DMS 273 (cell line): ENCODE data around the gene DPM2.

ENCODE experiments used
- DNase-seq: peaks from one replicate; lab custom pipeline; 2025; ENCODE audit not compliant: unreplicated experiment; lab: John Stamatoyannopoulos, UW

Gene DPM2

DNA sequence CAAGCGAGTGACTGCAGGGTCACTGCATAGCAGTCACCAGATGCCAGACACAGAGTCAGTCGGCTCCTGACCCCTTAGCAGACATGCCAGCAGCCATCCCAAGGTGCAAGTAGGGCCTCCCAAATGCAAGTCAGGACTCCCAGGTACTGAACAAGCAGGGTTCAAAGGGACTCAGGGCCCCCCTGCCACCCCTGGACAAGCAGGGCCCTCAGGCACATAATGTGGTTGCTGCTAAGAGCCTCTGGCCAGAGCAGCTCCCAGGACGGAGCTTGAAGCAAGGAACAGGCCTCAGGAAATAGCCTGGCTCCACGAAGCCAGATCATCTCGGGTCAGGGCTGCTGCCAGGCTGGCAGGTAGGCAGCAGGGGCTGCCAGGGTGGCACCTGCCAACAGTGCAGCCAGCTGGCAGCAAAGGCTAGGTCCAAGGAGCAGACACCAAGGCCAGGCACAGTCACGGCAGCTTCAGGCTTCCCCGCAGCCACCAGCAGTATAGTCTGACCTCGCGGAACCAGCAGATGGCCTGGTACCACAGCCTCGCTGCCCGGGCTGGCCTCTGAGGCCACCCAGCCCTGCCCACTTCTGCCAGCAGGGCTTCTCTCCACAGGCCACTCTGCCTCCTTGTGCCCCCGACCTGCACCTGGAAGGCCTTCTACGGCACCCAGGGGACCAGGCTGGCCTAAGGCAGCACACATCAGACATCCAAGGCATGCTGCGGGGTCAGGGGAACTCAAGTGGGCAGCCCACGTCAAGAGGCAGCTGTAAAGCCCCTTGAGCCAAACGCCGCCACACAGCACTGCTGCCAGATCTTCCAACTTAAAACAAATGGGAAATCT lies 35.7 kb upstream of the DPM2 start:
- peak; percentile 50 for DNase-seq

DNA sequence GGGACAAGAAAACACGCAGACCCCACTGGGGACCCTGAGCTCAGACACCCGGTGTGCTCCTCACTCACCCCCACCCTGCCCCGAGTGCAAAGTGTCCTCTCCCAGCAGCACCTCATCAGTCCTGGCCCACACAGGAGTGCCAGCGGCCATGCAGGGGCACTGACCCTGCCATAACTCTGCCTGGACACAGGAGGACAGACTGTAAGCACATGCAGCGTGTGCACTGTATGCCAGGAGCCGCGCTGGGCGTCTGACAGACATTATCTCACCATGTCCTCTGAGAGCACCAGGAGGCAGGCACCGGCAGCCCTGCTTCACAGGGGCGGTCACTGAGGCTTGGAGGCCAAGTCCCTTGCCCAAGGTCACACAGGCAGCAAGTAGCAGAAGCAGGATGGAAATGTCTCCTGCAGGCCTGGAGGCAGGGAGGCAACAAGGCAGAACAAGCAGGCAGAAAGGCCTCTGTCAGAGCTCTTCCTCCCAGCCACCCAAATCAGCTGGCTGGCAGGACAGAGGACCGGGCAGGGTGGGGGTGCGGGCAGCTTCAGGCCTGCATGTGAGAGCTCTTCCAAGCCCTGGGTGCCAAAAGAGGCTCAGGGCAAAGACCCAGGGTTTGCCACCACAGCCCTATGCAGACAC lies 34.7 kb upstream of the DPM2 start:
- no peak for DNase-seq

DNA sequence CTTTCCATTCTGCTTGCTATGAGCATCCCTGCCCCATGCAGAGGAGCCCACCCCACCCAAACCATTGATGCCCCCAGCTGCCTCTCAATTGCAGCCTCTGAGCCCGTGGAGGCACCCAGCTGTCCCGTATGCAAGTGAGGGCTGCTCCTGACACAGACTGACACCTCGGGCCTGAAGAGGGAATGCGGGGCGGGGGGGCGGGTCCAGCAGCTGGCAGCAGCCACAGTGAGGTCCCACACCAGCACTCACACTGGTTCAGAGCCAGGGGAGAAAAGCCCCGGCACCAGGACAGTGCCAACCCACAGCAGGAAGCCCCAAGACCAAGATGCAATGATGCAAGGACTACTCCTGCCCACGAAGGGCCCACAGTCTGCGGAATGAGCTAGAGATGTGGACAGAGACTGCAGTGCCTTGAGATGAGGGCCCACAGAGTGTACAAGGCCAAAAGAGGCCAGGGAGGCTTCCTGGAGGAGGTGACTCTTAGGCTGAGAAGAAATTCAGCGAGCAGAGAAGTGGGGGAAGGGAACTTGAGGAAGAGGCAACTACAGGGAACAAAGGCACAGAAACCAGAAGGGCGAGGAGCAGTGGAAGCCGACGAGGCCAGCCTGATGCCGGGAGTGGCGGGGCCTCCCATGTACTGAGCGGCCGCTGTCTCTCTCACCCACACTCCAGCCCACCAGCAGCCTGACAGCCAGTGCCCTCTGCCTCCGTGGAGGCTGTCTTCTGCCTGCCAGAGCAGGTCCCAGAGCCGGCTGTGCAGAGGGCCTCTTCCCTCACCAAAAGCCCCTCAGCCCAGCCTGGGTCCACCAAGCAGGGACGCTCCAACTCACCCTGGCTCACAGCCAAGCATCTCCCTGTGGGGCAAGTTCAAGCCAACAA lies 33.9 kb upstream of the DPM2 start:
- peak; percentile 69 for DNase-seq

DNA sequence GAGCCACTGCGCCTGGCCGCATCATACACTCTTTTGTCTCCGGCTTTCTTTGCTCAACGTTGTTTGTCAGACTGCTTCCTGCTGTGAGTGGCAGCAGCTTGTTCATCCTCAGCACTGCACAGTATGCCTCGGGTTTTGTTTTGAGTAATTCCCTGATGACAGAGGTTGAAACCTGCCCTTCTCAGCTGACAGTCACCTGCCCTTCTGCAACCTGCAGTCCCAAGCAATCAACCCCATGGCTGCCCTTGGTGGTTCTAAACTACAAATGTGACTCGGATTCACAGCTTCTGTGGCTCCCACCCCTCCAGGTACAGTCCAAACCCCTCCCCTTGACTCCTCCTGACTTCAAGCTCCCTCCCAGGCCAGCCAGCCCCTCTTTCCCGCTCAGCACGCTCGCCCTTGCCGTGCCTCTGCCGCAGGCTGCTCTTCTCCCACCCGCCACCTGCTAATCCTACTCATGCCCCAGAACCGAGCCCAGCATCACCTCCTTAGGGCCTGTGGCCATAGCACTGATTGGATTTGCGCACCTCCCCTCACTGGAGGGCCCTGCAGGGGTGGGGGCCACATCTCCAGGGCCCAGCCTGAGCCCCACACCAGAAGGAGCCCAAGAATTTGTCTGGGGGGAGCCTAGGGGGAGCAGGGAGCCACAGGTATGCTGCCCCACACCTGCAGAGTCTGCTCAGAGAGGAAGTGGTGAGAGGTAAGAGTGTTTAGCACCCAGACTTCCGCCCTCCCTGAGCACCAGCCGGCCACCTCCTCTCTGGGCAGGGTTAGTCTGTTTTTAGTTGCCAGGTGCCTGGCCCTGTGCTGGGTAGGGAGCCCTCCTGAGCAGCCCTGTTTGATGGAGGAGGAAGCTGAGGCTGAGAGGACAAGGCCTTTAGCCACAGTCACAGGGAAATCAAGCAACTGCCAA lies 33.0 kb upstream of the DPM2 start:
- peak; percentile 63 for DNase-seq

DNA sequence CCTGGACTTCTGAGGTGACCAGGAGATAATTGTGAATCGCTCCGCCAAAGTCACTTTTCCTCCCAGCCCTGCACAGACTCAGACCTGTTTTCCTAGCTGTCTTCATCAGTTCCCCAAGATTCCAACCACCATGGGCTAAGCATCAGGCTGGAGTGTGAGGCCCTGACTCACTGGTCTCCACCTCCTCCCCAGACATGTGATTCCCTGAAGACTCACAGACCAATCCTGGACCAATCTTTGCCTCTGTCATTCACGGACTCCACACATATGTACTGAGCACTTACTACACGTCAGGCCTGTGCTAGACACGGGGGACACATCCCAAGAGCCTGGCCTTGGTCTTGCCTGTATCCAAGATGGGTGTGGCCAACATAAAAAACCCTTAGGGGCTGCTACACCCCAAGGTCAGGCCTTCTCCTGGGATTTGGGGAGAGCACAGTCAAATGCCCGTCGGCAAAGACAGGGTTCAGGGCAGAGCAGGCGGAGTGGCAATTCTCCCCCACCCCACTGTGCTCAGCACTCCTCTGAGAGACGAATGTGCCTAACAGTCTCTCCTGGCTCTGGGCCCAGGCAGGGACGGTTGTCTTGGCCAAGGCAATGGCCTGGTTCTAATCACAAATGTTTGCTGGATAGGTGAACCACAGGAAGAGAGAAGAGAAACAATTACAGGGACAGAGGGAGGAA lies 31.2 kb upstream of the DPM2 start:
- peak; percentile 37 for DNase-seq

DNA sequence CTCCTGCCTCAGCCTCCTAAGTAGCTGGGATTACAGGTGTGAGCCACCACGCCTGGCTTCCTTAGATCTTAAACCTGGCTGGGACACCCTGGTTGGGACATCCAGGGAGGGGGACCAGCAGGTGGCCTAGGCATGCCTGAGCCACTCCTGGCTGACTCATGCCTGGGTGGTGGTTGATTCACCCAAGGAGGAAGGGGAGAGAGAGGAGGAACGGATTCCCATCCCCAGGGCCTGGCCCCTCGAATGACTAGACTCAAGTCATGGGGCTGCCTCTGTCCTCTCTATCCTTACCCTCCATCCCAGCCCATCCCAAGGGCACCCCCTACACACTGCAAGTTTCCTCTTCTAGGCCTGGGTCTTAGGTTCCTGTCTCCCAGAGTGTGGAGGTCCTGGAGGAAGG lies 30.4 kb upstream of the DPM2 start:
- peak; percentile 49 for DNase-seq

DNA sequence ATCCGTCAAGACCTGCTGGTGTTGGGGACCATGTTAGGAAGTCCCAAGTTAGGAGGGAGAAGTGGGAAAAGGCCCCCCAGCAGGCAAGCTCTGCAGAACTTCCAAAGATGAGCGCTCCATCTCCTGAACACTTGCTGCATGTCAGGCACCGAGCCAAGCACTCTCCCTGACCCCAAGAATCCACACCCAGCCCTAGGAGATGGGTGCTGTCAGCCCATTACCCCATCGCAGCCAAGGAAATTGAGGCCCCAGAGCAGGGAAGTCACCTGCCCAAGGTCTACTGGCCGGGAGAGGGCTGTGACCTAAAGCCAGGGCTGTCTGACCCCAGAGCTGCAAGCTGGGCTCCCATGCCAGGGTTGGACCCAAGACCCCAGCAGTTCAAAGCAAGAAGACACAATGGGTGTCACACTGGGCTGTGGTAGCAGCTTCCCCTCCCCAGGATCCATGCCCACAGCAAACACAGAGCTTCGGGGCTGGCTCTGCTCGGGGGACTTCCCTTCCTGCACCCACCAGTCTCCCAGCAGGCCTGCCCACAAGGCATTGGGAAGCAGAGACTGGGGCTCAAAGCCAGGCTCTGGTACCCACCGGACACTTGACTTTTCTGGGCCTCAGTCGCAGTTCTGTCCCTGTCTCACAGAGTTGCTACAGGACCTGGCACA lies 29.6 kb upstream of the DPM2 start:
- no peak for DNase-seq

DNA sequence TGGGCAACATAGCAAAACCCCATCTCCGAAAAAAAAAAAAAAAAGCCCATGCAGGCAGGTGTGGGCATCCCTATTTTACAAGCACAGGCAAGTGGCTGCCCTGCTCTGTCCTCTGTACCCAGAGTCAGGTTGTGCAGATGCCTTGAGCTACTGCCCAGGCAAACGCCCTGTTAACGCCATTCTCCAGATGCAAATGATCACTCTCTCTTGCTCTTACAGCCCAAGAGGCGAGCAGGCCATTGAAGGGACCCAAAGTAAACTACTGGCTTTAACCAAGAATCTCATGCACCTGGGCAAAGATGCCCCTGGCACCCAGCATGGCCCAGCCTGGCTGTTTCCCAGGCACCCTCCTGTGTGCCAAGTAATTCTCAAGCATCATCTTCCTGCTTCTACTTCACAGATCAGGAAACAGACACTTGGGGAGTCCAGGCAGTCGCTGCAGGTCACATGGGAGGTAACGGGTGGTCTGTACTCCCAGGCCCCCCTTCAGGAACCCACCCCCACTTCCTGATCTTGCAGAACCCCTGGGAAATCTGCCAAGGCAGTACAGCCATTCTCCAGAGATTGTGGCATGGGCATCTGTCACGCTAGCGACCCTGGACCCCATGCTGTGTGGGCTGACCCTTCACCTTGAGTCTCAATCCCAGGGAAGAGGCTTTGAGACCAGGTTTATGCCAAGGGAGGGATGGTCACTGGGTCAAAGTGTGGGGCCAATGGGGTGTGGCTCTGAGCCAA lies 28.9 kb upstream of the DPM2 start:
- DNase-seq = peak; percentile 60

DNA sequence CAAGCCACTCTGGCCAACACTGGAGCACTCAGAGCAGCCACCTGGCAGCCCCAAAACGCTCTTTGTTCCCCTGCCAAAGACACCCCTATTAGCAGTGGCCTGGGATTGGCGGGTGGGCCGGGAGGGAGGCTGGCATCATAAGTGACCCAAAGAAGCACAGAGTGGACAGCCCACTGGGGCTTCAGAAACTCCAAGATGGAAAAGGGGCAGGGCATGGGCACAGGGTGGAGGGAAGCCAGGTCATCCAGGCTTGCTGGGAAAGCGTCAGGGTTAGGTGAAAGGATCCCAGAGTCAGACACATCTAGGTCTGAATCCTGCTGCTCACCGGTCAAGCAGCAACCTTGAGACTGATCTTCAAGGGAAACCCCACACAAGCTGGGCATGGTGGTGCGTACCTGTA lies 28.3 kb upstream of the DPM2 start:
- no peak for DNase-seq

DNA sequence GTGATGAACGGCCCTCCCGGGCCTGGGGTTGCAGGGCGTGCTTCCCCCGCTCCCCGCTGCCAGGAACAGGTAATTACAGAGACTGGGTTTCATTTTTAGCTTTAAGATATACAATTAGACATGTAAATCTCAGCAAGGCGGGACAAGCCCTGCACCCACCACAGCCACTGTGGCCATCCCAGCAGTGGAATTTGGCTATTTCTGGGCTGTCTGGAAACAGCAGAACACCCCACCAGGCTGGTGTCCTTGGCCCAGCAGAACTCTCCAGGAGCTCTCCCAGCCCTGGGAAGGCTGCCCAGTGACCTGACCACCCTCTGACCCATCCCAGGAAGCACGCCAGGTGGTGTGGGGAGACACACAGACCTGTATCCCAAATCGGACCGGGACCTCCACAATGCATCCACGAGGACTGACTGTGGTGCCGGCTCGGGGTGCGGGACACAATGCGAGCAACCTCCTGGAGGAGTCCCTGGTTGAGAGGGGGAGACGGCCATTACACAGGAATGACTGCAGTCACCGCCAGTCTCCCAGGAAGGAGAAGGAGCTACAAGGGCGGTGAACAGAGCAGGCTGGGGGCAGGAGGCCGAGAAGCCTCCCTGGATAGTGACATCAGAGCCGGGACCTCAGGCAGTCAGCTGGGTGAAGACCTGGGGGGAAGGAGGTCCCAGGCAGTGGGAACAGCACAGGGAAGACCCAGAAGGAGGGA lies 25.9 kb upstream of the DPM2 start:
- no peak for DNase-seq

DNA sequence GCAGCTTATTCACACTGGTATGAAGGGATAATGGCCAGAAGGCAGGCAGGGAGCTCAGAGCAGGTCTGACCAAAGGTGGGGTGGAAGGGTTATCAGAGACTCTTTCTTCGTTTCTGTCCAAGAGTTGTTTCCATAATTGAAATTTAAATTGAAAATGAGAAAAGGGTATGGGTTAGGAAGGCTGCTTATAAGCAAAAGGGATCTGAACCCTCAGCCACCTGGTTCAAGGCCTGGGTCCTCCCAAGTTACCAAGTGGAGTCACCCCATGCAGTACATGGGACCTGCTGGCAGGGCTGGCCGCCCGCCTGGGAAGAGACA lies 25.3 kb upstream of the DPM2 start:
- peak; percentile 75 for DNase-seq

DNA sequence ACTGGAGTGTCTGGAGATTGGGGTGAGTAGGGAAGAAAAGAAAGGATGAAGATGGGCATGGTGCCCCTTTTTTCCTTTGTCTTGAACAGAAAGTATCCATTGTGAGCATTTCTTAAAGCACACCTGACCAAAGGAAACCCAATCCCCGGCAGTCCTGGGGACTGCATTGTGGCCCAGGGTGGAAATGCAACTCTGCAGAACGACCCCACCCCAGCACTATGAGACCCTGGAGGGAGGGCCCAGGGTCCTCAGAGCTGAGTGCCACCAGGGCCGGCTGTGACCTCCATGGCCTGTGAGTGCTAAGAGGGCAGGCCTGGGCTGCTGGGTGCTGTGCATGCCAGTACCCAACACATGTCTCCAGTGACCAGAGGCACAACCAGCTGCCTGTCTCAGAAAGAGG lies 24.6 kb upstream of the DPM2 start:
- DNase-seq = no peak

DNA sequence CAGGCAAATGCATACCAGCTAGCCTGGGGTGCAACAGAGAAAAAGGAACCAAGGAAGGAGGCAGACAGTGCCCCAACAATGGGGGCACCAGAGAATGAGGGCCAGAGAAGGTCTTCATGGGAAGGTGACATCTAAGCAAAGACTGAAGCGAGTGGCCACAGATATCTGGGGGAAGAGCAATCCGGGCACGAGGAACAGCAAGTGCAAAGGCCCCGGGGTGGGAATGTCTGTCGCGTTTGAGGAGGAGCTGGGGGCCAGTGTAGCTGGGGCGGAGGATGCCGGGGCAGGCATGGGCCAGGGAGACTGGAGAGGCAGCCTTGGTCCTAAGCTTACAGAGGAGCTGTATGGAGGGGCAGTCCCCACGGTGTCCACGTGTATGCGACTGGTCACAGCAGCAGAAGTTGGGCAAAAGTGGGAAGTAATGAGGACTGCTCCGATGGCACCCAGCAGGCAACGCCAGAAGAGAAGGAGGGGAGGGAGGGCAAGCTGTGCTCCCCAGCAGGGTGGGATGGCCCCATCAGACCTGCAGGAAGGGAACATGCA lies 24.0 kb upstream of the DPM2 start:
- DNase-seq = no peak

DNA sequence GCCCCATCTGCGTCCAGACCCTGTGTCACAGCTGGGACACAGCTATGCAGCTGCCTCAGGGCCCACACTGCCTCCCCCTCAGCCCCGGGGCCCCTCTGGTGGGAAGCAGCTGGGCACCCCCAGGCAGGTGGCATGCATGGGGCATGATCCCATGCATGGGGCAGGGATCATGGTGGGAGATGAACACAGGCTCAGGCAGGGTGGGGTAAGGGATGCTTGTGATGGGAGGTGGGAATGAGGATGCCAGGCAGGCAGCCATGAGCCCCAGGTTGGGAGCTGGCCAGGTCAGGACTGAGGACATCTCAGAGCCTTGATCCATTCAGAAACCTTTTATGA lies 23.5 kb upstream of the DPM2 start:
- DNase-seq = no peak

DNA sequence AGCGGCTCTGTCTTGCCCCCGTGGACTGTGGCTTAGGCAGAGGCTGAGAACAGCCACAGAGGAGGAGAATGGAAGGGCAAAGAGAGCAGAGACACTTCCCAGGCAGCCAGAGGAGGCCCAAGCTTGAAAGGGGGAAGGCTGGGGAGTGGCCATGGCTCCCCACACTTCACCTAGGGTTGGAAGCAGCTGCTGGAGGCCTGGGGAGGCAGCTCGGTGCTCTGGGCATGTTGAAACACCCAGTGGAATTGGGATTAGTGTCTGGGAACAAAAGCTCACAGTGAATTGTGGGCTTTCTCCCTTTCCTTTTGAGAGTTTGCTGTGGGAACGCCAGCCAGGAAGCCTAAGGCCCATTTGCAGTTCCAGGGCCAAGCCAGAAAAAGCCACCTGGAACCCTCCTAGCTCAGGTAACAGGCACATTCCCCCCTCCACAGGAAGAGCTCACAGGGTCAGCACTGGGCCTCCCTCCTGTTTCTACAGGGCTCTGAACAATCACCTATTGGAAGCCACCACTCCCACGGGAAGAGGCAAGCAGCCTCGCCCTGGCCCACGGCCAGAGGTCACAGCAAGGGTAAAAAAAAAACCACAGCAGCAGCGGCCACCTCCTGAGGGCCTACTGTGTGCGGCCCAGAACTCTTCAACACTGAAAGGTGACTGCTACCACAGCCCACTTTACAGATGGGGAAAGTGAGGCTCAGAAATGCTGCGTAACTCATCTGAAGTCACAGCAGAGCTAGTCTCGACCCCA lies 22.9 kb upstream of the DPM2 start:
- DNase-seq = peak; percentile 31

DNA sequence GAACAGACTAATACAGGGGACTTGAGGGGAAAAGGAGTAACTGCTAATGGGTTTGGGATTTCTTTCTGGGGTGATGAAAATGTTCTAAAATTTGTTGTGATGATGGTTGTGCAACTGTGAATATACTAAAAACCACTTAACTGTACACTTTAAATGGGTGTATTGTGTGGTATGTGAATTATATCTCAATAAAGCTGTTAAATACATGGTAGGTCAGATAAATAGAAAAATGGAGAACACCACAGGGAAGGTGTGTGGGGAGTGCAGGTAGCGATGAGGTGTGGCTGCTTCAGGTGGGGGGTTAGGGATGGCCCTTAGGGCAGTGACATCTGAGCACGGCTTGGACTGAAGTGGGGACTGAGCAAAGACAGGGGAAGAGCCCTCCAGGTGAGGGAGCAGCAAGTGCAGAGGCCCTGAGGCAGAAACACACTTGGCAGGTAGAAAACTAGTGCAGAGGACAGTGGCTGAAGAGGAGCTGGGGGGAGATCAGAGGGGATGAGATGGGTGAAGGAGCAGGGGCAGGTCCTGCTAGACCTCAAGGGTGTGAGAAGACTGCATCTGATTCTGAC lies 22.3 kb upstream of the DPM2 start:
- no peak for DNase-seq

DNA sequence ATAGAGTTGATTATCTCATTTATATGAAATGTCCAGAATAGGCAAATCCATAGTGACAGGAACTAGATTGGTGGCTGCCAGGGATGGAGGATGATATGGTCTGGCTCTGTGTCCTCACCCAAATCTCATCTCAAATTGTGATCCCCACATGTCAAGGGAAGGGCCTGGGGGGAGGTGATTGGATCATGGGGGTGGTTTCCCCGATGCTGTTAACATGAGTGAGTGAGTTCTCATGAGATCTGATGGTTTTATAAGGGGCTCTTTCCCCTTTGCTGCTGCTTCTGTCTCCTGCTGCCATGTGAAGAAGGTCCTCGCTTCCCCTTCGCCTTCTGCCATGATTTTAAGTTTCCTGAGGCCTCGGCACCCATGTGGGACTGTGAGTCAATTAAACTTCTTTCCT lies 21.7 kb upstream of the DPM2 start:
- DNase-seq = no peak
